ENCODE data around the gene CAPG.
A peak's percentile ranks its signal among the peaks of the same experiment; 100 is the strongest.
"Not testable (repeated sequence)": the region's sequence is repeated elsewhere in the genome, so short reads cannot be mapped to it uniquely, and the experiment has no call there.

The CAPG gene, protein sequence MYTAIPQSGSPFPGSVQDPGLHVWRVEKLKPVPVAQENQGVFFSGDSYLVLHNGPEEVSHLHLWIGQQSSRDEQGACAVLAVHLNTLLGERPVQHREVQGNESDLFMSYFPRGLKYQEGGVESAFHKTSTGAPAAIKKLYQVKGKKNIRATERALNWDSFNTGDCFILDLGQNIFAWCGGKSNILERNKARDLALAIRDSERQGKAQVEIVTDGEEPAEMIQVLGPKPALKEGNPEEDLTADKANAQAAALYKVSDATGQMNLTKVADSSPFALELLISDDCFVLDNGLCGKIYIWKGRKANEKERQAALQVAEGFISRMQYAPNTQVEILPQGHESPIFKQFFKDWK

DNA sequence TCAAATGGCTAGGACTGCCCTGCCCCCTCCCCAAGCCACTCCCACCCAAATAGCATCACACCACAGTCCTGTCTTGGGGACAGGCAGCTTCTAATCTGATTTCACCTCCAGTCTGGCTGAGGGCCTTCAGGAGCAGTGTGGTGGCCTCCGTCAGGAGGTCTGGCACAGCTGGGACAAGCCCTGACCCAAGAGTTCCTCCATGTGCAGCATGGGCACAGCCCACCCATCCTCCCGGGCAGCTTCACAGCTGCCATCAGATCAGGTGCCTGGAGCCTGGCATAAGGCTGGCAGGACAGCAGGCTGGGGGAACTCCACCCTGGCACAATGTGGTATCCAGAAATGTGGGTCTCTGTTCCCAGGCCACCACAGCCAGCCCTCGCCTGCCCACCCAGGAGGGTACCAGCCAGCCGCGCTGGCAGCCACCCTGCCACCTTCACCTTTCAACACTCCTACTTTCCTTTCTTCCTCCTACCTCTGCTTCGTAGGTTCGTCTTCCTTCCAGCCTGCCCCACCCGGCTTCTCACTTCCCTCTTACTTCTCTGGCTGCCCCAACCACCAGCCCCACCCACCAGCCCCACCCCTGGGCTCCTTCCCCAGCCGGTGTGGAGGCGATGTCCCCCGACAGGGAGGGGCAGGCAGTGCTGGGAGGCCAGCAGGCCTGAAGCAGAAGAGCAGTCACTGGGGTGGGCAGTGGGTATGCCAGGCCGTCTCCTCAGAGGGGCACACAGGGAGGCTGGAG, at the start of gene CAPG:
CAPG (minus strand) TSS at position 522 of the 739 bp plus-strand sequence. CDS start 8,221 bp downstream, outside the sequence.
- FAIRE-seq, result no peak
- peak; percentile 55 for DNase-seq (ENCODE audit: low spot score)

DNA sequence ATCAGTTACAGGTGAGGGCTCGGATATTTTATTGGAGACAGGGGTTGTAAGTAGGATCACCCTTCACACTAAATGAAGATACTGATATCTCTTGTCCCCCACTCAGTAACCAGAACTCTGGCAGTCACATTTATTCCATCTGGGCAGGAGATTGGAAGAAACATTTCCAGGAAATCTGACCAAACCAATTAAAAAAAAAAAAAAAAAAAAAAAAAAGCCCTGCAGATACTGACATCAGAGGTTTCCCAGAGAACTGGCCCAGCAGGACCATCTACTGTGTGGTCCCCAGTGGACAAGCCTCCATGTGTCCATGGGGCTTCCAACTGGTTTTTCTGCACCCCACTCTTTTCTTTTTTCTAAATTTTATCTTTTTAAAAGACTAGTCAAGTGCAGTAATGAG, 49.6 kb upstream of the CAPG start:
- DNase-seq (ENCODE audit: low spot score) (no peak), FAIRE-seq (no peak)

DNA sequence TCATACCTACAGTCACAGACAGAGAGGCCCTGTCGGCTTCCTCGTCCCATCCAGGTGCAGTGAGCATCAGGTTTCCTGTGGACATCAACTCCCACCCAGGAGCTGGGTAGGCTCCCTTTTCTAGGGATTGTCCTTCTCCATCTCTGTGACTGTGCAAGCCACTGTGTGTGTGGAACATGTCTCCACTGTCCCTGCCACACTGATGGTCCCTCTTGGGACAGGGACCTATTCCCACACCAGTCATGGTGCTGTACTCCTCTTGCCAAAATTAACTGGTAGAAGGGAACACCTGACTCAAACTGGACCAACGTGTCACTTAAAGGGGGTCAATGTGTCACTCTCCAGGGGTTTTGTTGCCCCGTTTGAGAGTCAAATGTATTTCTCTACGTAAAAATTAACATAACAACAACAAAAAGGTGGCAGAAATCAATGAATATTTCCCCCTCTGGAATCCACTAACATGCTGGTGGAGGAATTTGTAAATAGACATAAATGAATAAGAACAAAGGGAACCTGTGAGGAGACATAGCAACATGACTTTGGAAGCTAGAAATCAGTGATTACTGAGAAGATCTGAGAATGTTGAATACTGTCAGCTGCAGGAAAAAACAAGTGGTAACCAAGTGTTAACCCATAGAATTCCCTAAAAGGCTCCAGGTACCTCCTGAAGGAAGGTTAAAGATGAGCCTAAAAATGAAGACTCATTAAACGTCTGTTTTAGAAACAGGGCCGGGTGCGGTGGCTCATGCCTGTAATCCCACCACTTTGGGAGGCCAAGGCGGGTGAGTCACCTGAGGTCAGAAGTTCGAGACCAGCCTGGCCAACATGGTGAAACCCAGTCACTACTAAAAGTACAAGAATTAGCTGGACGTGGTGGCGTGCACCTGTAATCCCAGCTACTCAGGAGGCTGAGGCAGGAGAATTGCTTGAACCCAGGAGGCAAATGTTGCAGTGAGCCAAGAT, 48.7 kb upstream of the CAPG start:
- no peak for DNase-seq (ENCODE audit: low spot score)
- no peak for FAIRE-seq

DNA sequence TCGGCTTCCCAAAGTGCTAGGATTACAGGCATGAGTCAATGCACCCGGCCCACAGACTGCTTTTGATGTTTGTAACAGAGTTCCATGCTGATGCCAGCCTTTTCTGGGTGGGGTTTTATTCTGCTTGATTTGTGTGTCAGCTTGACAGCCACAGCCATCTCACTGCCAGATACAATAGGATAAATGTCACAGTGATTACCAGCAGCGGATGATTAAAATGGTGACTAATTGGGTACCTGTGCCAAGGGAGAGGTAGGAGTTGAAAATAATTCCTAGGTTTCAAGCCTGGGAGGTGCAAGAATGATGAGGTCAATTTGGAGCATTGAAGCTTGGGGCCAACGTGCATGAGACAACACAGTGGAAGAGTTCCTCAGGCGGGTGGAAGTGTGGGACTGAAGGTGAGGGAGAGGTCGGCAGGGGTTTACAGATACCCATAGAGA, 47.7 kb upstream of the CAPG start:
- DNase-seq (ENCODE audit: low spot score), result peak; percentile 72
- FAIRE-seq, result peak; percentile 71

DNA sequence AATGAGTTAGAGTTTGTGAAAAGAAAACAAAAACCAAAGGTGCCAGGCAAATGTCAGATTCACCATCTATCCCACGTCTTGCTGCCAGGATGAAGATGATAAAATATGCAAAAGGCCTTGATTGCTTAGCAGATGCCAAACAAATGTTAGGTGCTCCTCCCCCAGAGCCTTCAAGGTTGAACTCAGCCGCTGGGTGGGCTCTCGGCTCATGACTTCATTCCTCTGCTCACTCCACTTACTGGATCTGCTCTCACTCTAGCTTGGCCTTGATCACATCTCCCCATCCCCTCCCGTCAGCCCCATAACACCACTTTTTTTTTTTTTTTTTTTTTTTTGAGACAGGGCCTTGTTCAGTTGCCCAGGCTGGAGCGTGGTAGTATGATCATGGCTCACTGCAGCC, 46.9 kb upstream of the CAPG start:
- FAIRE-seq (no peak), DNase-seq (ENCODE audit: low spot score) (no peak)

DNA sequence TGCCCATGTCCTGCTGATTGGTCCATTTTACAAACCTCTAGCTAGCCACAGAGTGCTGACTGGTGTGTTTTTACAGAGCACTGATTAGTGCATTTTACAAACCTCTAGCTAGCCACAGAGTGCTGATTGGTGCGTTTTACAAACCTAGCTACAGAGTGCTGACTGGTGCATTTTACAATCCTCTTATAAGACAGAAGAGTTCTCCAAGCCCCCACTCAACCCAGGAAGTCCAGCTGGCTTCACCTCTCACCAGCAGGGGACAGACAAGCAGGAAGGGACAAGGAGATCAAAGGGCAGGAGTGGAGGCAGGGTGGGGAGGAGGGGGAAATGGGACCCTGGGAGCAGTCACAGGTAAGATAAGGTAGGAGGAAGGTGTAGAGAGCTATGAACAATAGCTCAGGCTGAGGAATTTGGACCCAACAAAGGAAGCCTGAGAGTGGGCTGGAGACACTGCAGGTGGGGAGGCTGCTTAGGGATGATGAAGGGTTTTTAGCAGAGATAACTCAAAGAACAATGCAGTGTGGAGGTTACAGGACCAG, 45.5 kb upstream of the CAPG start:
- no peak for DNase-seq (ENCODE audit: low spot score)
- FAIRE-seq, result no peak

DNA sequence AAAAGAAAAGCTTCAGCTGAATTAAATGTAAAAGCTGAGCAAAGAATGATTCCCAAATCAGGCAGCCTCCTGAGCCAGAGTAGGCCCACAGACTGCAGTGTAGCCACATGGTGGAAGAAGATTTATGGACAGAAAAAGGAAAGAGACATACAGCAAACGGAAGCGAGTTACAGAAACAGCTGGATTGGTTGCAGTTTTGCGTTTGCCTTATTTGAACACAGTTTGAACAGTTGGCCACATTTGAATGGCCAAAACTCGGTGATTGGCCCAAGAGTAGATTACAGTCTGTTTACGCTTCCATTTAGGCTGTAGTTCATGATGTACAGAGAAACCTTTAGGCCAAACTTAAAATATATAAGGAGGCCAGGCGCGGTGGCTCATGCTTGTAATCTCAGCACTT, 43.4 kb upstream of the CAPG start:
- DNase-seq (ENCODE audit: low spot score), result no peak
- no peak for FAIRE-seq

DNA sequence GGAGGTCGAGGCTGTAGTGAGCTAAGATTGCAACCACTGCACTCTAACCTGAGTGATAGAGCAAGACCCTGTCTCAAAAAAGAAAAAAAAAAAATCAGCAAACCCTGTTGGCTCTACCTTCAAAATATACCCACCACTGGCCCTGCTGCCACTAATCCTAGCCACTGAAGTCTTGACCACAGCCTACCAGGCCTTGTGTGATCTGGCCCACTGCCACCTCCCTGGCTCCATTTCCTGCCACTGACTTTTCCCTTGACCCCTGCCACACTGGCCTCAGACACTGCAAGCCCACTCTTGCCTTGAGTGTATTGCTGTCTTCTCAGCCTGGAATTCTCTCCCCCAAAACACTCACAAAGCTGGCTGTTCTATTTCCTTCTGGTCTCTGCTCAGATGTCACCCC, 42.1 kb upstream of the CAPG start:
- DNase-seq (ENCODE audit: low spot score) (no peak), FAIRE-seq (no peak)

DNA sequence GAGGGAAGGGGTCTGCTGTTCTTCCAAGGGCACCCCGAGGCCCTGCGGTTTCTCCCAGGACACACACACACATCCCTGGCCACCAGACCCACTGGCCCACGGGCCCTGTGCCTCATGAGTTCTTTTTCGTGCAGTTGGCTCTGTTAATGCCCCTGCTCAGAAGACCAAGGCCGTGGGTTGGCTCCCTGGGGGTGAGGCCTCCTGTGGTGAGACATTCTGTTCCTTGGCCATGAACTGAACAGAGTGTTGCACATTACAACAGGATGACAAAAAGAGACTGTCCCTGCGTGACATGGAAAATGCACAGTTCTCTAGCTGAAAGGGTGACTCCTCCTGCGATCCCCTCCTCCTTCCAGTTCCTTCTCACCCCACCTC, 39.0 kb upstream of the CAPG start:
- no peak for FAIRE-seq
- no peak for DNase-seq (ENCODE audit: low spot score)

DNA sequence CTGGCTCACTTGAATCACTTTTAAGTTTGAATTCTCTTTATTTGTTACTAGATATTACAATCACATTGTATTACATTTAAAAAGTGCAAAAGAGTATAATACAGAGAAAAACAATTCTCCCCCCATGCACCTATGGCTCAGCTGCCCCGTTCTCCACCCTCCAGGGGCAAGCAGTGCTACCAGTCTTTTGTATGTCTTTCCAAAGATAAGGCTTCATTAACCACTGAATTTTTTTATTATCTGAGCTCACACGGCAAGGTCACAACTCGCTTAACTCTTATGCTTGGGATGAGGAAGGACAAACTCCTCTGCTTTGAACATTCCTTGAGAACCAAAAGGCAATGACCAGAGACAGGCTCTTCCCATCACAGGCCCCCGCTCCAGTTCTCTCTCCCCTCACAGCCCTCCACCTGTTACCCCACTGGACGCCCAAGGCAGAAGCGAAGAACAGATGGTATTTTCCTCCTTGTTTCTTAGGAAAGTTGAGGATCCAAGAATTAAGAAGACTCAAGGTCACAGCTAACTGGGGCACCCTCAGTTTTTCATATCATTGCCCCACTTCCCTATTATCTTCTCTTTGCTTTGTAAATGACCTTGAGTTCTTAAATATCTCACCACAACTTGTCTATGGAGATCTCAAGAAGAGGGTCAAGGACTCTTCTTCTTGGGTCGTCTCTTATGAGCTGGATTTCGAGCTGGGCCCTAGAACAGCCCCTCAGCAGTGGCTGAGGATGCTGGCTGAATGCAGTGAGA, 38.5 kb upstream of the CAPG start:
- DNase-seq (ENCODE audit: low spot score), result no peak
- FAIRE-seq, result no peak

DNA sequence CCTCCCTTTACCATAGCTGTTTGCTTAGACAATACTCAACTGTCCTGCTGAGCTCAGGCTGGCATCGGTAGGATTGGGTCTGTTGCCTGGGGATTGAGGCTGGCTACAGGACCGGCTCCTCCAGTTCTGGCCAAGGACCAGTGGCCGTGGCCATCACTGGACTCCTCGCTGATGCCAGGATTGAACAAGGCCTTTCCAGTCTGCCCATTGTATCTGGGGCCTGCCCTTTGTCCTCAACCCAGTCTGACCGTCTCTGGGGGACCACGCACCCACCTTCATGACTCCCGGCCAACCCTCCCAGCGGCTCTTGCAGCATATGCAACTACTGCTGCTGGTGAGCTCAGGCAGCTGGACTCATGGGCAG, 37.0 kb upstream of the CAPG start:
- FAIRE-seq, result no peak

DNA sequence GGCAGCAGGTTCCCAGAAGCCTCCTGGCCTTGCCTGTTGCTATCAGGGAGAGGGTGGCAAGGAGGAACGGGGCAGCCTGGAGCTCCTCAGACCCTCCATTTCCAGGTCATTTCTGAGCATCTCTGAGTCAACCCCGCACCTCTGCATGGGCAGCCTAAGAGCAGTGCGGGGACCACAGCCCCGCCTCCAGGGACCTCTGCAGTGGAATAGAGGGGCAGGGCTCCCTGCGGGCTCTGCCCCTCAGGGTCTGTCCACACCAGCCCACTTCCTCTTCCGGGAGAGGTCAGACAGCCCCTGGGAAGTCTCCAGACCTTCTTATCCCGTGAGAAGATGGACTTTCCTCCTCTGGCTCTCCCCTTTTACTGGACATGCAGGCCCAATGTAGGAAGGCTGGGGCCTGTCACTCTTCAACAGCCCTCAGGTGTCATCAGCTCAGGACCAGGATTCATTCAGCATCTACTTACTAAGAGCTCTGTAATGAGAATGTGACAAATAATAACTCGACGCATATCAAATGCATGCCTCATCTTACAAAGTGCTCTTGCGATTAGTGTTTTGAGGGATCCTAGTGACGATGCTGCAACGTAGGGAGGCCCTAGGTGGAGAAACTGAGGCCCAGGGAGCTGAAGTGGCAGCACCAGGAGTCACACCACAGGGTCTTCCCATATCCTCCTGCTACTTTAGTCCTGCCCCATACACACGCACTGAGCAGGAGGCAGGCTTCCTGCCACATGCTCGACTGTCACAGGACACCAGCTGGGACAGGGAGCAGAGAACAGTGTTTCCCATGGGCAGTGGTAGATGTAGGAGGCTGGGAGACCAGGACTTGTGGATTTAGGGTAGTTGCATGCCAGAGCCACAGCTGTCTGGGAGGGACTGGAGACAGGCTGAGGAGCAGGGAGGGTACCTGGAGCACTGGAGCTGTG, 36.4 kb upstream of the CAPG start:
- DNase-seq (ENCODE audit: low spot score) (no peak), FAIRE-seq (no peak)

More for the DNA sequence above, 37.0 kb upstream of the CAPG start:
- DNase-seq (ENCODE audit: low spot score), result no peak

DNA sequence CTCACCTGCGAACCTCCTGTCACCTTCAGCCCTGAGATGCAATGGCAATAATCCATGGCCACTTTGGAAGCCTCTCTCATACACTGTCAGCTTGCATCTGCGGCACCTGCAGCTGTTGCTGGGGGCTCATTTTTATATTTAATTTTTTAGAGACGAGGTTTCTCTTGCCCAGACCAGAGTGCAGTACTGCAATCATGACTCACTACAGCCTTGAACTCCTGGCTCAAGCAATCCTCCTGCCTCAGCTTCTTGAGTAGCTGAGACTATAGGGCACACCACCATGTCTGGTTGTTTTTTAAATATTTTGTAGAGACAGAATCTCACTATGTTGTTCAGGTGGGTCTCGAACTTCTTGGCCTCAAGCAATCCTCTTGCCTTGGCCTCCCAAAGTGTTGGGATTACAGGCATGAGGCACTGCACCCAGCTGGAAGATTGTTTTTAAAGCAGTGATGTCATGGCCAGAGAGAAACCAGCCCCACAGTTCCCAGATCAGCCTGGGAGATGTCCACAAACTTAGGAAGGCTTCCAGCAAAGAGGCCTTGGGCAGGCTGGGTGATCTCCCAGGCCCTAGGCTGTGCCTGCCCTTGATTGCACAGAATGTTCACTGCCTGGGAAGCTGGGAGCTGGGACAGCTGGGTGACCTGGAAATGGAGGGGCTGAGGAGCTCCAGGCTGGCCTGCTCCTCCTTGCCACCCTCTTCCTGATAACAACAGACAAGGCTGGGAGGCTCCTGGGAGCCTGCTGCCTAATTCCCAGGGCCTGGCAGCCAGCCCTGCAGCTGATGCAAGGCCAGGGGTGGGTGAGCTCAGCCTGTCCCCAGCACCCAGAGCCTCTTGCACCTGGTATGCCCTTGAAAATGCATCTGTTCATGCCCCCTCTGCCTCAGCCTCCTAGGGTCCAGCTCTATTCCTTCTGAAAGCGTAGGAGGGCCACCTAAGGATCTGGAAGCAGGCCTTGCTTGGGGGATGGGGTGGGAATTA, 35.4 kb upstream of the CAPG start:
- FAIRE-seq, result no peak

DNA sequence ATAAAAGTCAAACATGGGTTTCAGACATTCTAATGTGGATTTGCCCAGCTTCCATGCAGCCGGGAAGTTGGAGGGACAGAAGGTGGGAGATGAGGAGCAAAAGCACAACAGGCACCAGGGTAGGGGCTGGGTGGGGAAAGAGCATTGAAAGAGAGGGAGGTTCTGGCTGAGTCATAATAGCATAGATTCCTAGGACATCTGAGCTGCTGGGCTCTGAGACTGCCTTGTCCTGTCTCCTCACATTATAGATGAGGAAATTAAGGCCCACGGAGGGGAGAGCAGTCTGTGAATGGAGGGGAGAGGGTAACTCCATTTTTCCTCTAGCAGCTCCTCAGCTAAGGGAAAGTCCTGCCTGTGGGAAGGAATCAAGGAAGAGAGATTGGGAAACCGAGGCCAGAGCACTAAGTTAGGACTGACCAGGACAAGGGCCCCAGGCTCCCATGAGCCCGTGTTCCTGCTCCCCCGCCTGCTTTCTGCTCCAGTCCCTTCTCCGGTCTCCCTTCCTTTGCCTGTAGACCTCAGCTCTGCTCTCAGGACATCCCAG, 34.5 kb upstream of the CAPG start:
- FAIRE-seq, result no peak

More for the DNA sequence above, 35.4 kb upstream of the CAPG start:
- no peak for DNase-seq (ENCODE audit: low spot score)

DNA sequence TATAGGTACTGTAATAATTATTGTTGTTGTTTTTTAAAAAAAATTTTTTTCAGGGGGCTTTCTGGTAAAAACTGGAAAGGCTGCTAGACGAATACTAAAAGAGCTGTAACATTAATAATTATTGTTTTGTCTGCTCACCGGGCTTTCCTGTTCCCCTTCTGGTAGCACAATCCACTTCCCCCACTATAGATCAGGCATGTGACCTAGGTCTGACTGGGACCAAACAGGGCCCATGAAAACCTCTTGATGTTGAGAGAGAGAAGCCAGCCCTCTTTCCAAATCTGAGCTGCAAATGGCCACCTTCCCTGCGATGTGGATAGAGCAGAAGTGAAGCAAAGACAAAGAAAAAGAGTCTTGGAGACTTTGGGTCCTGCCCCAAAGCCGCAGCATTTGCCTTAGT, 31.7 kb upstream of the CAPG start:
- FAIRE-seq (no peak), DNase-seq (ENCODE audit: low spot score) (no peak)

More for the DNA sequence above, 34.5 kb upstream of the CAPG start:
- no peak for DNase-seq (ENCODE audit: low spot score)

DNA sequence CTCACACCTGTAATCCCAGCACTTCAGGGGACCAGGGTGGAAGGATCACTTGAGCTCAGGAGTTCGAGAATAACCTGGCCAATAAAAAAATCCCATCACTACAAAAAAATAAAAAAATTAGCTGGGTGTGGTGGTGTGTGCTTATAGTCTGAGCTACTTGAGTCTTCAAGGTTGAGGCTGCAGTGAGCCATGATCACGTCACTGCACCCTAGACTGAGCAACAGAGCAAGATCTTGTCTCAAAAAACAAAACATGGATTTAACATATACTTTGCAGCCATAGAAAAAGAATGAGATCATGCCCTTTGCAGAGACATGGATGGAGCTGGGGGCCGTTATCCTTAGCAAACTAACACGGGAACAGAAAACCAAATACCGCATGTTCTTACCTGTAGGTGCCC, 30.6 kb upstream of the CAPG start:
- no peak for FAIRE-seq
- no peak for DNase-seq (ENCODE audit: low spot score)

DNA sequence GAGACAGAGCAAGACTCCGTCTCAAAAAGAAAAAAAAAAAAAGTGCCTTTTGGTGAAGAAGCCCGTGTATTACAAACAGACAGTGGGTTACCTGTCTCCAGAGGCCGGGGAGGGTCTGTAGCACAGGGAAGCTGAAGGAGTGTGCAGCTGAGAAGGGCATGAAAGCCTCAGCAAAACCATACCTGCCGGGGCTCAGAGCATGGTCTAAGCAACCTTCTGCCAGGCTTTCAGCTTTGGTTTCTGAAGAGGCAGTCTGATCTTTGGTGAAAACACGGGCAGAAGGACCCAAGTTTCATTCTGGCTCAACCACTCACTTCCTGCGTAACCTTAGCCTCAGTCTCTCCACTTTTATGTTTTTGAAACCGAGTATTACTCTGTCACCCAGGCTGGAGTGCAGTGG, 29.8 kb upstream of the CAPG start:
- no peak for FAIRE-seq
- DNase-seq (ENCODE audit: low spot score), result no peak

DNA sequence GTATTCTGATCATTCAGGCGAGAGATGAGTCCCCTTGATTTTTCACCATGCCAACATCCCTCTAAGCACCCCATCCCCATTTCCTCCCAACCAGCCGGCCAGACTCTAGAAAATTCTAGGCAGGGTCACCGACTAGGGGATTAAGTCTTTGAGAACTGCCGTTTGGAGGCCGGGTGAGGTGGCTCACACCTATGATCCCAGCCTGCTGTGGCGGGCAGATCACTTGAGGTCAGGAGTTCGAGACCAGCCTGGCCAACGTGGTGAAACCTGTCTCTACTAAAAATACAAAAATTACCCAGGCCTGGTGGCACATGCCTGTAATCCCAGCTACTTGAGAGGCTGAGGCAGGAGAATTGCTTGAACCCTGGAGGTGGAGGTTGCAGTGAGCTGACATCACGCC, 29.4 kb upstream of the CAPG start:
- not testable (repeated sequence) for DNase-seq (ENCODE audit: low spot score); FAIRE-seq

All from RCC 7860 (cell line).